ENCODE measurements around the gene NSUN6. TPM values are rescaled to one million over a fixed set of nuclear protein-coding genes. Genes with fewer than 3 reads are reported as not detected.

NSUN6 gene
- total RNA-seq, 1 donor from 2014 or later, result 10.9 TPM

- no peak for ATAC-seq
- Histone ChIP-seq H3K27me3 (no peaks in the 10 kb centered on the region), H3K36me3 (no peaks in the 10 kb centered on the region), H3K27ac (no peak overlapping the region), H3K4me1 (no peaks in the 10 kb centered on the region), H3K4me3 (no peak overlapping the region), H3K9me3 (no peaks in the 10 kb centered on the region)
- intact Hi-C loops (cut with DNase I), result no loop called here
- DNase-seq, result no peak
- TF ChIP-seq CTCF (IDR thresholded peaks at IDR 0.05), result no peak
These were observed 123.7 kb downstream of the NSUN6 start for GRCh38 chr10:18527687-18528086.

GRCh38 chr10:18523858-18524257 lies 127.5 kb downstream of the NSUN6 start:
- H3K9me3 ChIP-seq, result no peaks in the 10 kb centered on the region
- no peaks in the 10 kb centered on the region for H3K27me3 ChIP-seq
- intact Hi-C loops (cut with DNase I), result no loop called here
- H3K4me1 ChIP-seq, result no peaks in the 10 kb centered on the region
- no peak overlapping the region for H3K4me3 ChIP-seq
- no peak for ATAC-seq
- no peak overlapping the region for H3K27ac ChIP-seq
- no peak for DNase-seq
- no peaks in the 10 kb centered on the region for H3K36me3 ChIP-seq
- TF ChIP-seq CTCF (IDR thresholded peaks at IDR 0.05), result no peak

GRCh38 chr10:18523025-18523424 lies 128.4 kb downstream of the NSUN6 start:
- H3K4me3 ChIP-seq, result no peak overlapping the region
- no peaks in the 10 kb centered on the region for H3K4me1 ChIP-seq
- DNase-seq (no peak), ATAC-seq (no peak)
- H3K9me3 ChIP-seq, result no peaks in the 10 kb centered on the region
- H3K27ac ChIP-seq, result no peak overlapping the region
- no peaks in the 10 kb centered on the region for H3K27me3 ChIP-seq
- H3K36me3 ChIP-seq, result no peaks in the 10 kb centered on the region
- no peak for TF ChIP-seq CTCF (IDR thresholded peaks at IDR 0.05)
- intact Hi-C loops (cut with DNase I), result no loop called here

- Histone ChIP-seq H3K36me3 (no peaks in the 10 kb centered on the region), H3K4me1 (no peaks in the 10 kb centered on the region), H3K27me3 (no peaks in the 10 kb centered on the region), H3K9me3 (no peaks in the 10 kb centered on the region), H3K27ac (no peak overlapping the region), H3K4me3 (no peak overlapping the region)
- intact Hi-C loops (cut with DNase I), result no loop called here
- no peak for TF ChIP-seq CTCF (IDR thresholded peaks at IDR 0.05)
- ATAC-seq (no peak), DNase-seq (no peak)
These were observed 134.5 kb downstream of the NSUN6 start for GRCh38 chr10:18516851-18517250.

- Histone ChIP-seq H3K9me3 (no peaks in the 10 kb centered on the region), H3K4me3 (no peak overlapping the region), H3K27me3 (no peaks in the 10 kb centered on the region), H3K36me3 (no peaks in the 10 kb centered on the region), H3K4me1 (no peaks in the 10 kb centered on the region), H3K27ac (no peak overlapping the region)
- intact Hi-C loops (cut with DNase I), result no loop called here
- DNase-seq, result no peak
- ATAC-seq, result no peak
- TF ChIP-seq CTCF (IDR thresholded peaks at IDR 0.05), result no peak
These were observed 136.8 kb downstream of the NSUN6 start for GRCh38 chr10:18514537-18514936.

- H3K4me3 ChIP-seq, result no peak overlapping the region
- H3K9me3 ChIP-seq, result no peaks in the 10 kb centered on the region
- H3K27me3 ChIP-seq, result no peaks in the 10 kb centered on the region
- TF ChIP-seq CTCF (IDR thresholded peaks at IDR 0.05), result no peak
- DNase-seq (no peak), ATAC-seq (no peak)
- intact Hi-C loops (cut with DNase I), result no loop called here
- H3K27ac ChIP-seq, result no peak overlapping the region
- H3K4me1 ChIP-seq, result no peaks in the 10 kb centered on the region
- no peaks in the 10 kb centered on the region for H3K36me3 ChIP-seq
These were observed 142.8 kb downstream of the NSUN6 start for GRCh38 chr10:18508587-18508986.
